HG02798 (cell line): ENCODE measurements around the gene HDC.

Experiments used
- ATAC-seq: cut with Tn5 transposase; IDR thresholded peaks from one replicate; pipeline ENCODE4 v1.9.1; 2021; ENCODE audit warnings: mild to moderate bottlenecking; ENCODE audit not compliant: unreplicated experiment, poor library complexity

HDC gene

DNA sequence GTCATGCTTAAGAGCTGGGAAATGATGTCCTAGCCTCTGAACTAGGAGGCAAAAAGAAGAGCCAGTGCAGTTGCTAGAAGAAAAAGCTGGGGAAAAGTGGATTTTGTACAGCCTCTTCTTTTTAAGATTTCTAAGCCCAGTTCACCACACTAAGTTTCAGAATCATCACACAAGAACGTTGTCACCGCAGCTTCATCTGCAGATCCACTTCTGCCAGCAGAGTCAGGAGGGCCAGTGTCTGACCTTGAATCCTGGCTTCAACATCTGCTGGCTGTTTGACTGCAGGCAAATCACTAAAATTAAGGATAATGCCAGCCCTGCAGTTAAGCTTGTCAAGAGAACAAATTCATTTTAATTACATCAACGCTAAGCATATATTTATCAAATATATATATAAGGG, 36.2 kb downstream of the HDC start:
- ATAC-seq: no peak

- no peak for ATAC-seq
These were observed 36.7 kb downstream of the HDC start for GRCh38 chr15:50228866-50229265.

DNA sequence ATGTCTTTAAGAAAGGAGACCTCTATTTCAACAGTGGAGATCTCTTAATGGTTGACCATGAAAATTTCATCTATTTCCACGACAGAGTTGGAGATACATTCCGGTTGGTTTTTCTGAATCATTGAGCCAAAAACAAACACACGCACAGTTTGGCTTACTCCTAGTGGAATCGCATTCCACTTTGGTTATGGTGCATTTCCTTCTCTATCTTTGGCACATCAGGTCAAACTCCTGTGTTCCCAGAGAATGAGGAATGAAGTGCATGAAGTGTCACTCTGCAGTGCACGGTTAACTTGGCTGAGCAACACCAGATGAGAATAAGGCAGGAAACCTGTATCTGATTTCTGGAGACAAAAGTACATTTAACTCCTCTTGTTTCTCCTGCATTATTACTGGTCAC, 38.5 kb downstream of the HDC start:
- ATAC-seq: no peak

GRCh38 chr15:50225938-50226337, 39.6 kb downstream of the HDC start:
- ATAC-seq: no peak

GRCh38 chr15:50225057-50225456, 40.5 kb downstream of the HDC start:
- ATAC-seq: no peak

- ATAC-seq: no peak
These were observed 40.9 kb downstream of the HDC start for GRCh38 chr15:50224606-50225005.

- ATAC-seq: no peak
These were observed 43.3 kb downstream of the HDC start for GRCh38 chr15:50222181-50222580.

- no peak for ATAC-seq
These were observed 45.7 kb downstream of the HDC start for GRCh38 chr15:50219820-50220219.

DNA sequence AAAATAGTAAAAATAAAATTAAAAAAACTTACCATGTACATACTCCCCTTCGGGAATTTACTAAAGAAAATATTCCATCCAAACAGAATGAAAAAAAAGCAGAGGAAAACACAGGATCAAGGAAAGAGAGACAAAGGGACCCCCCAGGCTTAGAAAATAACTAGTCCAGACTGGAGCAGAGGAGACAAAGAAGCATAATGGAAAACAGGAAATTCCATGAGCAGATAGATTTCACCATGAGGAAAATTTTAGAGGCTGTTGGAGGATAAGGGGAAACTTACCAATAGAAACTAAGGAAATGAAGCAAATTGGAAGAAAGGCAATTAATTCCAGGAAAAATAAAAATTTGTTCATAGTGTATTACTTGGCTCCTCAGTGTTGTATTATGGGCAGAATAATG, 46.8 kb downstream of the HDC start:
- no peak for ATAC-seq

- no peak for ATAC-seq
These were observed 47.2 kb downstream of the HDC start for GRCh38 chr15:50218291-50218690.

- ATAC-seq: no peak
These were observed 54.9 kb downstream of the HDC start for GRCh38 chr15:50210462-50211157.

DNA sequence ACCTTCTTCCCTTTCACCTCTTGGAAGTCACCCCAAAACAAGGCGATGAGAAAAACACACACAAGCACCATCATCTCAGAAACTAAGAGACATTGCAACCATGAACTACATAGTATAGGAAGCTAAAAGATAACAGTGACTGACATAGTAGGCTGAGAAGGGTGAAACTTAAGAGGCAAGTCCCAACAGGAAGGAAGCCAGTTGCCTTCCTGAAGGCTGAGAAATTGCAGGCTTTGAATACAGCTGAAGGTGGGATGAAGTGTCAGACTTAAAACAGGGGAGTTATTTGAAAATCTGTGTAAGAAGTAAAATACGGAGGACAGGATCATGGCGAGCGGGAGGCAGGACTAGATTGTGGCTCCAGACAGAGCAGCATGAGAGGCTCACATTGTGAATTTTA, 55.7 kb downstream of the HDC start:
- ATAC-seq: no peak

DNA sequence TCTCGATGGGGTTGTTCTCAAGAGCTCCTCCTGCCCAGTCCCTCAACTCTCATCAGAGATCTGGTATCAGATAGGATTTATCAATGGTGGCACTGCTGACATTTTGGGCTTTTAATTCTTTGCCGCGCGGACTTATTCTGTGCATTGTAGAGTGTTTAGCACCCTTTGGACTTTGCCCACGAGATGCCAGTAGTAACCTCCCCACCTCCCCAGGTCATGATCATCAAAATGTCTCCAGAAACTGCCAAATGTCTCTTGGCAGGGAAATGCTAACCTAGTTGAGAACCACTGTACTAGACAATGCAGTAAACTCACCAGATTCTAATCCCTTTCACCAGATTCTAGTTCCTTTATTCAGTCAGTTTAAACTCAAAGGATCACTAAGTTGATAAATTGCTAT, 59.5 kb downstream of the HDC start:
- ATAC-seq: no peak

DNA sequence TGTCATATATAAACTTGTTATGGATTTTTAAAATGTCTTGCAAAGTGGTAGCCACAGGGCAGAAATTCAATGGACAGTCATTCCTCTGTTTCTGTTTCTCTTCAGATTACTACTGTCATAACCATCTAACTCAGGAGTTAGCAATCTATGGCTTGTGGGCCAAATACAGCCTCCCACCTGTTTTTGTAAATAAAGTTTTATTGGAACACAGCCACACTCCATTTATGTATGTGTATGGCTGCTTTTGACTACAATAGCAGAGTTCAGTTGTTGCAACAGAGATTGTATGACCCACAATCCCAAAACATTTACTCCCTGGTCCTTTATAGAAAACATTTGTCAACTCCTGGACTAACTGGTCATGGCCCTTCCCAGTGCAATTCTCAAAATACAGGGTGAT, 63.5 kb downstream of the HDC start:
- ATAC-seq: no peak

DNA sequence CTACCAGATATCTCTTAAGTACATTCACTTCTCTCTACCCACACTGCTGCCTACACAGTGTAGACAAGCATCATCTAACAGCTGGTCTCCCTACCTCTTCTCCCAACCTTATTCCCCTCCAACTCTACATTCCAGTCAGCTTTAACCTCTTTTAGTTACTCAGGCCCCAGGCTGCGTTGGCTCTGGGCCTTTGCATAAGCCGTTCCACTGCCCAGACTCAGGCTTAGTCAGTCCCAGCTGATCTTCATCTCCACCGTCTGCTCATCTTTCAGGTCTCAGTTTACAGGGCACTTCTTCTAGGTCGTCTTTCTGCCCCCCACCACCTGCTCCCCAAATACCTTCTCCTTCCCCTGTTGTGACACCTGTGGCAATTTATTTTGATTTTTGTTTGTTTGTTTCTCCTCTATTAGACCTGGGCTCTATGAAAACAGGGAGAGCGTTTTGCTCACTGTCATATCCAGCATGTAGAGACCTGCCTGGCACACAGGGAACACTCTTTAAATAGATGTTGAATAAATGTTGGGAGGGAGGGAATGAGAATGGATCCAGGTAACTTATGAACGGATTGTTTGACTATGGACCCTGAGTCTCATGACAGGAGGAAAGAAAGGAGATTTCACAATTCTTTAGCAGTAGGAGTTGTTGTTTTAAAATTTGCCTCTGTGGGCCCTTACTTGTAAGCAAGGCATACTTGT, 72.5 kb downstream of the HDC start:
- ATAC-seq: no peak

DNA sequence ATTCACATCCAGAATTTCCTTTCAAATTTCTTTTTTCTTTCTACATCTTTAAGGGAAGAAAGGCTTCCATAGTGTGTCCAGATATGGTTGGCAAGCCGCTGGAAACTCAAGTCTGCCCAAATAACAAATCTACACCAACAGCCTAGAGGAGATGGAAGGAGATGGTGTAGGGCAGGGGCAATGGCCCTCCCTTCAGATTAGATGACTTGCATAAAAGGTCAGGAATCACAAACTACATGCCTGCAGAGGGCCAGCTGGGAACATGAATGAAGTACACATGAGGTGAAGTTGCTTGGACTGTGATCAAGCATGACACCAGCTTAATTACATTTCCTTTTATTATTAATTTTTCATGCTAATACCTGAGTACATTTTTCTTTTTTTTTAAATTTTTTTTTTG, 73.4 kb downstream of the HDC start:
- ATAC-seq: no peak
